IPS-18c (cell line): ENCODE results near the gene SORCS2.

Experiments used
- H3K4me3 ChIP-seq: 2 replicates; pipeline ENCODE4 v1.7.0; 2013; ENCODE audit warnings: low read depth, mild to moderate bottlenecking, low read length, moderate library complexity; ENCODE audit not compliant: insufficient read depth
- H3K9me3 ChIP-seq: one replicate; pipeline ENCODE4 v1.6.1; 2013; ENCODE audit warnings: mild to moderate bottlenecking, low read length, moderate library complexity; ENCODE audit not compliant: control insufficient read depth, insufficient read depth

SORCS2 gene

DNA sequence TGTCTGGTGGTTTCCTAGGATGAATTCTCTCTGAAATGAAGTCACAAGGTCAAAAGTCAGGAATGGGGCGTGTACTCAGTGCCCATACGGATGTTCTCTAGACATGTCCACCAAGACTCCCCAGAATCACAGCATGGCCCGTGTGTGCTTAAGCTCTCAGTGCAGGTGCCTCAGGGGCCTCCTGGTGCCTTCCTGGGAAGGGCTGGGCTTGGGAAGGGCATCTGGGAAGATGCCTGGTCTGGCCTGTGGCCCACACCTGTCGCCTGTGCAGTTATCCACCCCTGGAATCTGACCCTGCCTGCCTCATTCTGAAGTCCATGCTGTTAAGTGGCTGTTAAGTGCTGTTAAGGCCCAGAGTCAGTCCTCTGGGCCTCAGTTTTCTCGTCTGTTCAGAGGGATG is 31.2 kb downstream of the SORCS2 start:
- Histone ChIP-seq H3K9me3 (no peaks in the 10 kb centered on the region), H3K4me3 (no peak overlapping the region)

DNA sequence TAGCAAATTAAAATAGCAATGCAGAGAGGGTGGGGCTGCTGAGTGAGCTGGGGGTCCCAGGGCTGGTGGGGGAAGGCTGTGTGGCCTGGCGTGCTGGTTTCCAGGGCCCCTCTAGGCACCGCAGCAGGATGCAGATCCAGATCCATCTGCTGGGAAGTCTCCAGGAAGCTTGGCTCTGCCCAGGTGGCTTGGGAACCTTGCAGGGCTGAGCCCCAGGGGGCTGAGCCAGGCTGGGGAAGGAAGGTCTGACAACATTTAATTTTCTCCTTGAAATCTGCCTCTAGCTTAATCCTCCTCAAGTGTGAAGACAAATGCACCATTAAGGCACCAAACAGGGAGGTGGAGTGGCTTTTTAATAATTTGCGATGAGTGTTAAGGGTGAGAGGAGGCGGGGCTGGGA is 31.7 kb downstream of the SORCS2 start:
- no peak overlapping the region for H3K4me3 ChIP-seq

DNA sequence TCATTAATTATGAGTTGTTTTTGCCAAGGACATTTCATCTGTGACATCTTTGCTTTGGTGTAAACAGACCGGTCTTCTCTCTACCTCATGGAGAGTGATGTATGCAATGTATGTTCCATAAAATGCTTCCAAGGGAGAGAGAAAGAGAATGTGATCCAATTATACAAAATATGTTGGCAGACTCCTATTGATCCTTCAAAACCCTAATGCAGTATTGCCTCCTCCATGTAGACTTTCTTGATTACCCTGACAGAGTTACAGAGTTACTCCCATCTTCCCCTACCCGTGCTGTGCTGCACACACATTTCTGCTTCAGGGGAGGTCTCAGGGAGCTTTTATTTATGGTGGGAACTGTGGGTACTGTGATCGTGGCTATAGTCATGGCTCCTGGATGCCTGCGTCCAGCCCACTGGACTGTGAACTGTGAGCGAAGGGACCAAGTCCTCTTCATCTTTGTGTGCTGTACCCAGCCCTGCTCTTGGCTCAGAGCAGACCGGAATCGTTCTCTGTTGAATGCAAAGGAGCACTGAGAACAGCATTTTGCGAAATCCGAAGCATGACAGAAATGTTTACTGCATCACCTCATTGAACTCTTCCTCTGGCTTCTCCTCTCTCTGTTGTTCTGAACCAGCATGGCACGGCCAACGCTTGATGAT is 32.7 kb downstream of the SORCS2 start:
- Histone ChIP-seq H3K9me3 (no peaks in the 10 kb centered on the region), H3K4me3 (no peak overlapping the region)

More for the DNA sequence above, 31.7 kb downstream of the SORCS2 start:
- H3K9me3 ChIP-seq, result no peaks in the 10 kb centered on the region

DNA sequence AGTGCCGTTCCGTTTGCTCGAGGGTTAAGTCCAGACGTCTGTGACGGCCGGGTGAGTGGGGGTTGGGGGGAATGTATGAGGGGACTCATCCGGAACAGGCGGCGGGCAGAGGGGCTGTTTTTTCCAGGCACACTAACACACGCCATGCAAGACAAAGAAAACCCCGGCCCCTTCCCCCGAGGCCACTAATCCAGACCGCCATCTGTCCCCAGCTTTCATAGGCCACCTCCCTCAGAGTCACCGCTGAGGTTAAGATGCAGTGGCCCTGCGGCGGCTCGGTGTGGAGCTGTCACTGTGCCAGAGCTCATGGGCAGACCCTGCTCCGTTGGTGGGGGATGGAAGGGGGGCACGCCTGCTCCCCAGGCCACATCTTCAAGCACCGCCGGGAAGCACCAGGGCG is 34.1 kb downstream of the SORCS2 start:
- Histone ChIP-seq H3K9me3 (peaks cover 3% of the 10 kb centered on the region), H3K4me3 (no peak overlapping the region)

DNA sequence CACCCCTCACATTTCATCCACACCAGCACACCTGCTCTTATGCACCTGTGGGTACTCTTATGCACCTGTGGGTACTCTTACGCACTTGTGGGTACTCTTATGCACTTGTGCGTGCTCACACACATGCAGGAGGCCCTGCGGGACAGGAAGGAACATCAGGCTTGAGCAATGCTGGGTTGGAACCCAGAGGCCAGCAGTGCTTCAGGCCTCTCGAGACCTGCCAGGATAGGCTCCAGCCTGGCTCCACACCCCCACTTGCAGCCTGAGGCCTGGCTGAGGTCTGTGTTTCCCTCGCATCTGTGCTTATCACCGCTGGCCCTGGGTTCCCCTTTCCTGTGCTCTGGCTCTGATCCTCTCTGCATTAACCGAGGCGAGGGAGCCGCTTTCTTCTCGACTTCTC is 34.7 kb downstream of the SORCS2 start:
- Histone ChIP-seq H3K4me3 (no peak overlapping the region), H3K9me3 (peaks cover 4% of the 10 kb centered on the region)

DNA sequence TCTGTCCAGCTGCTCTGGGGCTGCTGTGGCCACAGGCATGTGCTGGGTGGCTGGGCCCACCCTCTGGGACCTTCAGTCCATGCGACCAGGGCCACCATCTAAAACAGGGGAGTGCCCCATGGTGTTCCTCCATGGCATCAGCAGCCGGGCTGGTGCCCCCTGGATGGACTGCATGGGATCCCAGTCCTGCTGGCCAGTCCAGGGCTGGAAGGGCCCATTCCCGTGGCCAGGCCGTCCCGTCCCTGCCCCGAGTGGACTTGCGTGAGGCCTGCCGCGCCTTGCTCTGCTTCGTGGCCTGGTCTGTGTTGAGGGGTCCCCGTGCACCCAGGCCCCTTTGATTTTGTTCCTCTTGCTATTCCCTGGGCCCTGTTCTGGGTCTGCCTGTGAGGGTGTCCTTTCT is 36.4 kb downstream of the SORCS2 start:
- Histone ChIP-seq H3K9me3 (peaks cover 4% of the 10 kb centered on the region), H3K4me3 (no peak overlapping the region)

DNA sequence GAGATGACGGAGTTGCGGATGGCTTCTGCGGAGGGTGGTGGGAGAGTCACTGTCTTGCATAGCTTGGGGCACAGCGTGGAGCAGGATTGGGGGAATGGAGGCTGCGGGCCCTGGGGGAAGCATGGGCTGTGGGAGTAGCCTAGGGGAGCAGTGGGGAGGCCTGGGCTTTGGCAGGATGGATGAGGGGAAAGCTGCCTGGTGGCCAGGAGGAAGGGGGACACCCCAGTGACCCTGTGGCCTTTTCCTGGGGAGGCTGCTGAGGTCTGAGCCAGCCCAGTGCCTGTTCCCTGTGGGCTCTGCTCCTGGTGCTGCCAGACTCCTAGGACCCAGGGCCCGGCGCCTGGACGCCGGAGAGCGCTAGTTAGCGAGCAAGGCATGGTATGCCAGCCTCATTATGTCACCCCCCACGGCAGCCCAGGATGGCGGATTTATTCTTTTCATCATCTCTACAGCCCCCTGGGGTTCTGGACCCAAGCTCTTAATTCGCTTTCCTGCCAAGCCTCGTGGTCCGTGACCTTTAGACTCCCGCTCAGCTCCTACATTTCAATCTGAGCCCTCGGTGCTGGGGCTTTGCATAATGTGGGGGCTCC is 39.8 kb downstream of the SORCS2 start:
- no peak overlapping the region for H3K4me3 ChIP-seq

DNA sequence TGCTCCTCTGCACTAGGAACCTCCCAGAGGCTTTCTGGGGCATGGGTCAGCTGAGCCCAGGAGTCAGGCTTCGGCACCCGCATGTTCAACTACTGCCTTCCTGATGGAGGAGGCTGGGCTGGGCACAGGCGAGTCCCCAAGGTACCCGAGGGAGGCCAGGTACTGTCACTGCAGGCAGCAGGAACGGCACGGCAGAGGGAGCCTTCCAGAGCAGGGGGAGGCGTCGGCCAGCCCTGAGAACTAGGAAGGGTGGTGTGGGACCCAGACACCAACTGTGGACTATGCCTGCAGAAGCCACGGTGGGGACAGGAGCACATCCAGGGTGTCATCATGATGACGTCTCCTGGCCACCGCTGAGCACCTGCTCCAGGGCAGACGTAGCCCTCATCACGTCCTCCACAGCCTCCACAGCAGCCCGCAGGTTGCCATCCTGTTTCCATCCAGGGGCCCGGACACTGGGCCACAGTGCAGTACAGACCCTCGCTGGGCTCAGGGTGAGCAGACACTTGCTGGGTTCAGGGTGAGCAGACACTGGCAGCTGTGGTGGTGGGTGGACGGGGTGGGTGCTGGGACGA is 40.8 kb downstream of the SORCS2 start:
- Histone ChIP-seq H3K9me3 (peaks cover 4% of the 10 kb centered on the region), H3K4me3 (no peak overlapping the region)

More for the DNA sequence above, 39.8 kb downstream of the SORCS2 start:
- peaks cover 4% of the 10 kb centered on the region for H3K9me3 ChIP-seq

DNA sequence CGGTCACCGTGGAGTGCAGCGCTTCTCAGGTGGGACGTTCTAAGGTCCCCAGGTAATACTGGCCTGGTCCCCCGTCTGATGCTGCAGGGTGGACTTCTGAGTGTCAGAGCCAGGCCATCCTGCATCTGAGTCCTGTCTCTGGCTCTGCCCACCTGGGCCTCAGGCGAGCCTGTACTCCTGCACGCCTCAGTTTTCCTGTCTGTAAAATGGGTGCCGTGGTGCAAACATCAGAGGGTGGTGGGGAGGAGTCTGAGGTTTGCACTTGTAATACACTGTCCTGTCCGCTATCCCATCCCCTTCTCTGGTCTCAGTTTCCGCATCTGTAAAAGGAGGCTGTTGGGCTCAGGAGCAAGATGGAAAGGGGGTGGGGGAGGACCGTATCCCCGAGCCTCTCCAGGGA is 41.3 kb downstream of the SORCS2 start:
- peaks cover 4% of the 10 kb centered on the region for H3K9me3 ChIP-seq
- no peak overlapping the region for H3K4me3 ChIP-seq

DNA sequence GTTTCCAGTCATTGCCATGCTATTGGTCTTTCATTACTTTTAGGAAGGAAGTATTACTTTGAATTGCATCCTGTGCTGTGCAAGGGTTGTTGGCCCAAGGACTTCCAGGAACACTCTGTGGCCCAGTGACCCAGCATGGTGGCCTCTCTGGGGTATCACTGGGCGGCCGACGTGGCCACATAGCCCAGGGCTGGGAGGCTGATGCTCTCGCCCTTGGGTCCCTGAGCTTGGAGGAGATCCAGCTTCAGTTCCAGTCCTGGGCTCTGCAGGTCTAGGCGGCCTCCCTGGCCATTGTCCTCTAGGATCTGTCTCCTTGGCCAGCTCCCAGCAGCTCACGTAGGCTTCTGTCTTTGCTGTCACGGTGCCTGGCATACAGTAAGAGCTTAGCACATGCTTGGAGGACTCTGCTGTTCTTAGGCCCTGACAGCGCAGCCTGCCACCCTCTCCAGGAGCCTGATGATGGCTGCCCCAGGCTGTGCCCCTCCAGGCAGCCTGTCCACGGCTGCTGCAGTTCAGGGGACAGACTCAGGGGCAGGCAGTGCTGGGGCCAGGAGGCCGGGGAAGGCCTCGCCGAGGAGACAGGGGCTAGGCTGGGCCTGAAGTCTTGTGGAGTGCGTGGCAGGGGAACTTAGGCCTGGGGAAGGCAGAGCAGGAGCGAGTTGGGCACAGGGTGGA is 42.2 kb downstream of the SORCS2 start:
- peaks cover 4% of the 10 kb centered on the region for H3K9me3 ChIP-seq

DNA sequence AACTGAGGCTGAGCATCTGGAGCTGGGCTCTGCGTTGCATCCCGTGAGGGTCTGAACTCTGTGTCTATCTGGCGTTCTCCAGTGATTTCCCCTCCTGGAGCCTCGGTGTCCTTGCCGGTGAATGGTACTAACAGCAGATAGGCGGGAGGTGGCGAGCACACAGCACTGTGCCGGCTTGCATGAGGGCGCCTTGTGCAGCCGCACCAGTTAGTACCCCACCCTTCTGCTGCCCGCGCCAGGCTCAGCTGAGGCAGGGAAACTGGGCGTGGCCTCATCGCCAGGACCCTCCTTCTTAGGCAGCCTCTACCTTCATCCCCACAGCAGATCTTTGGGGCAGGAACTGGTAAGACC is 42.7 kb downstream of the SORCS2 start:
- H3K4me3 ChIP-seq, result no peak overlapping the region
- peaks cover 4% of the 10 kb centered on the region for H3K9me3 ChIP-seq

More for the DNA sequence above, 42.2 kb downstream of the SORCS2 start:
- no peak overlapping the region for H3K4me3 ChIP-seq

DNA sequence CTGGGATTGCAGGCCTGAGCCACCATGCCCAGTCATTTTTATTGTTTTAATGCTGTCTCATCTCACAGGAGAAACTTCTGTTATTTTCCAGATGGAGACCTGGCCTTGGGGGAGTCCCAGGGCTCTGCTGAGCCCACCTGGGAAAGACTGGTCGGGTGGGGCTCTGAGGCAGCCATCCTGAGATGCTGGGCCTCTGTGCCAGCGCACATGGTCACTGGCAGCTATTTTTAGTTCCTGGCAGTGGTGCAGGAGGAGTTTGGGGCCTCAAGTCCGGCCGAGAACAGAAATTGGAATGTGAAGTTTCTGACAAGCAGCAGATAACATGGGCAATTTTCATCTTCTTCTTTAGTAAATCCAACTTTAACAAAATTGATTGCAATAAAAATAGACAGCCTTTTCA is 44.5 kb downstream of the SORCS2 start:
- no peaks in the 10 kb centered on the region for H3K9me3 ChIP-seq
- H3K4me3 ChIP-seq, result no peak overlapping the region

DNA sequence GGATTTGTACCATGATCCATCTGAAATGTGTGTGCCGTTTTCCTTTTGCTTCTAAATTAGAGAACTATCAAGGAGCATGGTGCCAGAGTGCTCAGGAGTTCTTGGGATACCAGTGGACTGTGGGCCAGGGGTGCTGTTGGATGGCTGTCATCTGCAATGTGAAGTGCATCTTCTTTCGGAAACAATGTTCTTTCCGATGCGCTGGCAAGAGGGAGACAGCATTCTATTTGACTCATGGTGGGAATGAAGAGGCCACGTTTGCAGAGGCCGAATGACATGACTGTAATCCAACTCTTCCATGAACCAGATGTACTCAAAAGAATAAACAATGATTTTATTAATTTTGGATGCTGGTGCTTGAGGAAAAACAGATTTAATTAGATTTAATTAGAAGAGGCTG is 45.5 kb downstream of the SORCS2 start:
- no peak overlapping the region for H3K4me3 ChIP-seq
- H3K9me3 ChIP-seq, result no peaks in the 10 kb centered on the region

DNA sequence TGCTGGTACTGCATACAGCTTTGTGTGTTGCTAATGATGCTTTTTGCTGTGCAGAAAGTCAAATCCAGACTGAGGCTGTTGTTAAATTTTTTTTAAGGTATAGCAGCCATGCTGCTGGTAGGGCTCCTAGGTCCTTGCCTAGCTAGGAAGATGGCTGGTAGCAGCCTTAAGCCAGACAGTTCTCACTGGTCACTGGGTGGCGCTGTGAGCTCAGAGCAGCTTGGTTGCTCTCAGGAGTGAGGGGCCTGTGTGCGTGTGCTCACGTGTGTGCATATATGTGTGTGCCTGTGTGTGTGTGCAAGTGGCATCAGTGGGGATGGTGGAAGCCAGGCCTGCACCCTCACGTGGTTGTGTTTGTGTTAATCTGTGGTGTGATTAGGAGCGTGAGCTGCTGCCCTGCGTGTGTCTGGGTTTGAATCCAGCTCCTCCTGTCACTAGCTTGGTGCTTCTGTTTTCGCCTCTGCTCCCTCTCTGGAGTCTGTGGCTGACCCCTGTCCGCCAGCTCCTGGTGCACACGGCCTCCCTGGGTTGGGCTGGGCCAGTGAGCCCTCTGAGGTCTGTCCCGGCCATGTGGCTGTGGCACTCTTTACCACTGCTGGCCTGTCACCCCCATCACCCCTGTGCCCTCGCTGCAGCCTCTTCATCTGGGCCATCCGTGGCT is 46.1 kb downstream of the SORCS2 start:
- Histone ChIP-seq H3K4me3 (no peak overlapping the region), H3K9me3 (no peaks in the 10 kb centered on the region)

DNA sequence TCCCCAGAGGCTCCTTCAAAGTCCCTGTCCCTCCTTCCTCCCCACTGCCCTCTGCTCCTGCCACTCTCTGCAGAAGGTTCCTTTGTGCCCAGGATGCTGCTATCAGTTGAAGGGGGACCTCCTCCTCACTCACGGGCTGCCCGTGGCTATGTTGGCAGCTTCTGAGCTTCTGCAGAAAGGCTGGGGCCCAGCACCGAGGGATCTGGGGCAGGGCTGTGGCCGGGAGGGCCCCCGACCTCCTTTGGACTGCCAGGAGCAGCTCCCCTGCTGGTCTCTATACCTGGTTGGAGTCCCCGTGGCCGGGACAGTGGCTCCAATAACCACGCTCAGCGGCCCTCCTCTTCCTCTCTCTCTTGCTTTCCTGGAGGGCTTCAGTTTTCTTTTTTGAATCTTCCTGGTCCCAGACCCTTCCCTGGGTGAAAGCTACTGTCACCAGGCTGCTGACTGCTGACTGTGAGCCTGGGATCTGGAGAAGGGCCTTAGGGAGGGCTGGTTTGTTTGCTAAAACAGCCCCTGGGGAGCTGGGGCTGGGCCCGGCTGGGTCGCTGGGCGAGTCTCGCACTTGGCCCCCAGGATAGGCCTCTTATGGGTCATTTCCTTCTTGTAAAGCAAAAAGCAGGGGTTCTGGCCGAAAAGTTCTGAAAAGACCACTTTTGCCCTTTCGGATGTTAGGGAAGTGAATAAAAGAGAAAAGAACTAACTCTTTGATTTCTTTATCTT is 46.9 kb downstream of the SORCS2 start:
- Histone ChIP-seq H3K4me3 (no peak overlapping the region), H3K9me3 (no peaks in the 10 kb centered on the region)

DNA sequence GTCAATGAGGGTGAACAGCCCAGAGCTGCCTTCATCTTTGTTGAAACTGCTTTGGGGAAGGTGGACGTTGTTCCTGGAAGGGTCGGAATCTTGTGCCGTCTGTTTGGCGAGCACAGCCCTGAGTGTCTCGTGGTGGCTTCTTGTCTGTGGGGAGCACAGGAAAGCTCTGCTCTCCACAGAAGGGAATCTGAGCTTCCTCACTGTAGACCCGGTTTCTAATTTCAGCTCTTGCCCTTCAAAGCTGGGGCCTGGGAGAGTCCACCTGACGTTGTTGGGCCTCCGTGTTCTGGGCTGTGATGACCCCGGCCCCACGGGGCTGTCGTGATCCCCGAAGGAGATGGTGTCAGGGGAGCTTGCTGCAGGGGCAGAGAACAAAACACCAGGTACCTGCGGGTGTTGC is 47.5 kb downstream of the SORCS2 start:
- Histone ChIP-seq H3K4me3 (no peak overlapping the region), H3K9me3 (no peaks in the 10 kb centered on the region)

DNA sequence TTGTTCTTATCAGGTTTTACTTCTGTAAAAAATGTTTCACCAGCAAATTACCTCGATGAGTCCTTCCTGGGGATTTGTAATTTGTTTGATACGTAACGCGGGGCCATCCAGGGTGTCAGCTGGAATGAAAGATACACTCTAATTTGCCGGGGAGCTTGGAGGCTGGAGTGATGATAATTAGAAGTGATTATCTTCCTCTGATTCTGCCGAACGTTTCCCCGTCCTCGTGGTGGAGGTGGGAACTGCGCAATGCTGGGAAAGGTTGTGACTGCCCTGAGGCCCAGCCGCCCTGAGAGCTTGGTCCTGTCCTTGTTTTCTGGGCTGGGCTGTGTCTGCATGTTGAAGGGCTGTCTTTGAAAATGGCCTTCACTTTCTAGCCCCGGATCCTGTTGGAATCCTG is 48.0 kb downstream of the SORCS2 start:
- H3K4me3 ChIP-seq, result no peak overlapping the region

More for the DNA sequence above, 48.0 kb downstream of the SORCS2 start:
- H3K9me3 ChIP-seq, result no peaks in the 10 kb centered on the region
